Suppressor macrophage treated with lipopolysaccharide for 4 hours (primary cell): ENCODE results near the gene NFATC3.

Experiments used
- DNase-seq: peaks from one replicate; pipeline ENCODE4 v3.0.0-alpha.2; 2020

Gene NFATC3

GRCh38 chr16:68233835-68234187 lies 148.6 kb downstream of the NFATC3 start:
- no peak for DNase-seq

DNA sequence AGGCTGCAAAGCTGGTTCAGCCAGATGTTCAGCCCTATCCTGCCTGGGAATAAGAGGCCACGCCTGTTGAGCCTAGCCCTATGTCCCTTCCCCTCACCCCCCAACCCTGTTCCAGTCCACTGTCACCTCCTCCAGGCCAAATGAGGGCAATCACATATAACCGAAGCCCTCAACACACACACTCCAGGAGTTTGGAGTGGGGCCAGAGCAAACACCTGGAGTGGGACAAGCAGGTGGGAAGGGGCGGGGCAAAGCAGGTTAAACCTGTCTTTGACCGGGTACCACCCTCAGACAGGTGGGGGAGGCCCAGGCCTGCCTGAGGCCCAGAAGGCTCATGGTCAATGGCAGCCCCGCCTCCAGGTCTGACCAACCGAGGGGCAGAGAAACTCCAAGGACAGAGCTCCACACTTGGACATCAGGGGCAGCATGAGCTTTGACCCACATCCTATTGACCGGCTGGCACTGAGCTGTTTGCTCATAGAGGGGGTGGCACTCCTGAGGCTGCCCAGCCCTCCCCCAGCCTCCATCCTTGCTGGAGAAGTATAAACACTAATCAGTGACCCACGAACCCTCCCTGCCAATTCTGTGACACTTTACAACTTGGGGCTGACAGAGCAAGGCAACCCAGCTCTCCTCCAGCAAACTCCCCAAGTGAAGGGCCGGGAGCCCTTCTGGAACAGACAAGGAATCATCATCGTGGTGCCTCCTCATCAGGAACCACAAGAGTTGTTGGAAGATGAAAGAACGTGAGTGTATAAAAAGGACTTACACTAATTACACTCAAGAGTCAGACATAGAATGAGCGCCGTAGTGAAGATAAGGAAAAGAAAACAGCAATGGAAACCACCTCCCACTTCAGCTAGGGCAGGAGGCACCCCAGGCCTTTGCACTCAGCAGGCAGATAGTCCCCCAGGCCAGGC lies 149.3 kb downstream of the NFATC3 start:
- DNase-seq: no peak

DNA sequence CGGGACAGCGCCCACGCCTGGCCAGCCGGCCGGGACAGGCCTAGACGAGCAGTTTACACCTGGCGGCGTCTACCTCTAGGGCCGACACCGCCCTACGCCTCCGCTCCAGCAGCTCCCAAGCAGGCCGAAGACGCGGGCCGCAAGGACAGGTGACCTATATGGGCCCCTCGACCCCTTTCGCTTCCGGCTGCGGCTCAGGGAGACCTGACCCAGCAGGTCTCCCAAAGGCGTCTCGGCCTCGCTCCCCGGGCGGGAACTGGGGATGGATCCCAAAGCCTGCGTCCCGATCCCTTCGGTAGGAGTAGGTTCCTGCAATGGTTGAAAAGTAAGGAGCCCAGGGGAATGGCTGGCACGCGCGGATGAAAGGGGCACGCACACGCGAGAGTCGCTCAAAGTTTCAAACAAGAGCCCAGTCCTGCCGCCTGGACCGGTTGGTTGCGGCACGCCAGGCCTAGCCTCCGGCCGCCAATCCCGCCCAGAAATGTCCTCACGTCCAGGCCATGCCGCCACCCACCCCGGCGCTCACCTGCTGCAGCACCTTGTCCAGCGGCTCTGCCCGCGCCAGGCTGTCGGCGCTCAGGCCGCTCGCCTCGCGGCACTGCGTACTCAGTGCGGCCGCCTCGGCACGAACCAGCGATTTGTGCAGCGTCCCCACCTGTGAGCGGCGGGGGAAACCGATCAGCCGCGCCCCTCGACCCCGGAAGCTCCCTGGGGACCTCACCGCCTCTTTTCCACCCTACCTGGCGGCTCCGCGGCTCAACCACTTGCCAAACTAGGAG lies 150.1 kb downstream of the NFATC3 start:
- DNase-seq: no peak

DNA sequence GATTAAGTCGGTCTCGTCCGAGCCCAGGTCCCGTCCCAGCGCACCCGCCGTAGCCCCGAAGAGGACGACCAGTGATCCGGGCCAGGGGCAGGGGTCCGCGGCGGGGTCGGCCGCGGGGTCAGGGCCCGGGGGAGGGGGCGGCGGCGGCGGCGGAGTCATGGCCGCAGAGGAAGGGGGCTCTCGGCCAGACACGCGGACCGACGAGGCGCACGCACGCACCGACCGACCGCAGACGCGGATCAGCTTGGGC lies 150.6 kb downstream of the NFATC3 start, which contains the start of gene ESRP2:
Gene ESRP2 (minus strand): TSS at position 241 of the 250 bp plus-strand sequence. CDS start 82 bp downstream, at position 159.
- DNase-seq: no peak

DNA sequence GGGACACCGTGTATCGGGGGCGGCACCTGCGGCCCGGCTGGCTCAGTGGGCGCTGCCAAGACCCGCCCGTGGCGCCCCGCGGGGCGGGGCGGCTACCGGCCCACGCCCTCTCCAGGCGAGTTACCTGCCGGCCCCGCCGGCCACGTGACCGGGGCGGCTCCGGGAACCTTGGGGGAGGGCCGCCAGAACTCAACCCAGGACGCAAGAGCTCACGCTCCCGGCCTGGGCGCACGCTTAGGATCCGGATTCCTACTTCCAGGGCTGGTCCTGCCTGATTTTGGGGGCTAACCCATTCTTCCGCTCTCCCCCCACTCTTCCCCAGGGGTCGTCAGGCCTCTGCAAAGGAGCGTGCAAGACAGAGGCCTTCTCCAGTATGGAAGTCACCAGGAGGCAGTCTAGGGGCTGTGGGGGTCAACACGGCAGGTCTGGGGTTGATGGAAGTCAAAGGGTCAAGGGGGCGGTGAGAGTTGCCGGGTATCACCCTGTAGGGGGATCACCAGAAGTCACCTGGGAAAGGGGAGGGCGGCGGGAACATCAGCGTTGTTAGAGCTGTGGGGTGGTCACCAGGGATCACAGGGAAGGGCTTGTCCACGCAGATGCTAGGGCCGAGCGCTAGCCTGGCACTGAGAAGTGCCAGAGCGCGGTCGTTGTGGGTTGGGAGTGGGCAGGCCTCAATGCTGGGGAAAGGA lies 151.1 kb downstream of the NFATC3 start:
- no peak for DNase-seq

DNA sequence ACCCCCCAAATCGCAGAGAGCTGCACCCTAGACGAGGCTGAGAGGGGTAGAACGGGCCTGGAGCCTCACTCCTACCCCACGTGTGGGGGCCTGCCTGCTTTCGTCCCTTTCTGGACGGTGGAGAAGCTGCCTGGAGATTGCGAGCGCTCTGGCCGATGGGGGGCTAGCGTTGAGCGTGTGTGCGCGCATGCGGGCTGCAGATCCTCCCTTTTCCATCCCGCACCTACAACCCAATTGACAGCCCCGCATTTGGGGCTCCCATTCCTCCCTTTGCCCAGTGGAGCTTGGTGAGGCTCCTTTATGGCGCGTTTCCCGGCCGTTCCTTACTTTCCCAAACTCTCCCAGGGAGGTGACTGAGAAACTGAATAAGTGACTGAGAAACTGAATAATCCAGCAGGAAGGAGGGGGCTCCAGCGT lies 151.7 kb downstream of the NFATC3 start:
- no peak for DNase-seq

GRCh38 chr16:68237243-68238028 lies 152.3 kb downstream of the NFATC3 start:
- peak; percentile 98 for DNase-seq

- DNase-seq: no peak
These were observed 152.8 kb downstream of the NFATC3 start for GRCh38 chr16:68238029-68238345.

DNA sequence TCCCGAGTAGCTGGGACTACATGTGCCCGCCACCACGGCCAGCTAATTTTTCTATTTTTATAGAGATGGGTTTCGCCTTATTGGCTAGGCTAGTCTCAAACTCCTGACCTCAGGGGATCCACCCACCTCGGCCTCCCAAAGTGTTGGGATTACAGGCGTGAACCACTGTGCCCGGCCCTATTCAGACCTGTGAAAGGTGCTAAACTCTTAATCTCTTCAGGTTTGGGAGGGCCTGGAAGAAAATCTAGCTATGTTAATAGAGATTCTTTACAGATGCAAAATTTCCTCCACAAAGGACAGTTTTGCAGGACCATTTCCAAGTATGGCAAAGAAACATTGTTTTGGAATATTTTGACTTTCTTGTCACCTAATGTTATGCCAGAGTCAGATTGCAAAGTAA lies 156.9 kb downstream of the NFATC3 start:
- no peak for DNase-seq

- no peak for DNase-seq
These were observed 158.0 kb downstream of the NFATC3 start for GRCh38 chr16:68242926-68243858.

DNA sequence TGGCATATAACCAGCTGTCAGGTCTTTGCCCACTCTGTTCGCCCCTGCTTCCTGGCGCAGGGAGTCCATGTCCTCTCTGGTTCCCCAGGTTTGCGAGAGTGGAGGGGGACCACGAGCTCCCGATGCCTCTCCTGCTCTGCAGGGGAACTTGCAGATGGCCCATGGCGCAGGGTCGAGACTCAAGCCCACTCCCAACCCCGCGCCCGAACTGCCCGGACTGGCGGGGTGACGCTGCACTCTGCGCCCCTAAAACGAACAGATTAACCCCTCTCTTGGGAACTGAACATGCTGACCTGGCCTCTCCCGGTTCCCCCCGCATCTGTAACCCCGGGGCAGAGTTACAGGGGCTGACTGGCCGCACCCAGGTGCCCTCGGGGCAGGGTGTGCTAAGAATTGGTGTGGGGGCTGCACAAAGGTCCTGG lies 159.3 kb downstream of the NFATC3 start:
- DNase-seq: no peak

GRCh38 chr16:68244903-68245853 lies 160.0 kb downstream of the NFATC3 start, which contains the start of gene PLA2G15:
Gene PLA2G15, plus strand, starts transcription at chr16:68245373. Its CDS starts 54 bp downstream, at chr16:68245427.
- peak; percentile 96 for DNase-seq

- DNase-seq: no peak
These were observed 161.0 kb downstream of the NFATC3 start for GRCh38 chr16:68246121-68246520.

DNA sequence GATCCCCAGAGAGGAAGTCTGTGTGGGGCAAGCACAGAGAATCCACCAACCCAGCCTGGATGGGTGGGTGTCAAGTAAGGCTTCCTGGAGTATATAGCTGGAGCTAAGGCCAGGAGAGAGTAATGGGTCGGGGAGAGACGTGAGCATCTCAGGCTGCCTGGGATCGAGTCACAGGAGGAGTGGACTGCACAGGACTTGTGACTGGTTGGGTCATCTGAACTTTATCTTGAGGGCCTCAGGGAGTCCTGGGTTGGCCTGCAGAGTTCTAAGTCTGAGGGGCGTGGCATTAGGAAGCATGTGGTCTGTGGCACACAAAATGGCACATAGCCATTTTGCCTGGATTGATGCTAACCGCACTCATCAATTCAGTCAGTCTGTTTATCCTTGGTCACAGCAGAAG lies 161.5 kb downstream of the NFATC3 start:
- peak; percentile 59 for DNase-seq

DNA sequence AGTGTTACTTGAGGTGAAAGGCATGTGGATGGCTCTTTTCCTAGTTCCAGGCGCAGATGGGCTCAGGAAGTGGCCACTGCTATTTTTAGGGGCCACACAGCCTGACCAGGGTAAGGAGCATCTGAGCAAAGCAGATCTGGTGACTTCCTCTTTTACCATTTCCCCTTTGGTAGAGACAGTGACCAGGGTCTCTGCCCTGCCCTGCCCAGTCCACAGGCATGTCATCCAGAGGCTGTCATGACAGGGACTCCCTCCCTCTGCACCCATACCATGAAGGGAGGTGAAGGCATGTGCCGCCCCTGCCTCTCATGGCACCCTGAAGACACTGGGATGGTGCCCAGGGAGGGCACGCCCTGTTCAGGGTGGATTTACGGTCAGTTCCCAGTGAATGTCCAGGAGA lies 162.2 kb downstream of the NFATC3 start:
- peak; percentile 72 for DNase-seq

DNA sequence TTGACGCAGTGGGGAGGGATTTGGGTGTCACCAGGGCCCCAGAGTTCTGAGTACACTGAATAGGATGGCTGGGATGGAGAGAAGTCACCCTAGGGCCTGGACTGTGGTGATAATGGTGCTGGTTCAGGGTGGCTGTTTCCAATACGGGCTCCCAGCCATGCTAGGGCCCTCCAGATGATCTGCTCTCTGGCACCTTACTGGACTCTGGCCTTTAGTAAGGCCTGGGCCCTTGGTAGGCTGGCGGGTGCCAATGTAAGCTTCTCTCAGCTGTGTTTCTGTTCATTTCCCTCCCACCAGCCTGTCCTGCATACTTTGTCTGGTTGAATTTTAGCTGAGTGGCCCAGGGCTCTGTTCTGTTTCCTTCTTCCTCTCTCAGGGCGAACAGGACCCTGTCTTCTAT lies 162.8 kb downstream of the NFATC3 start:
- DNase-seq: no peak

DNA sequence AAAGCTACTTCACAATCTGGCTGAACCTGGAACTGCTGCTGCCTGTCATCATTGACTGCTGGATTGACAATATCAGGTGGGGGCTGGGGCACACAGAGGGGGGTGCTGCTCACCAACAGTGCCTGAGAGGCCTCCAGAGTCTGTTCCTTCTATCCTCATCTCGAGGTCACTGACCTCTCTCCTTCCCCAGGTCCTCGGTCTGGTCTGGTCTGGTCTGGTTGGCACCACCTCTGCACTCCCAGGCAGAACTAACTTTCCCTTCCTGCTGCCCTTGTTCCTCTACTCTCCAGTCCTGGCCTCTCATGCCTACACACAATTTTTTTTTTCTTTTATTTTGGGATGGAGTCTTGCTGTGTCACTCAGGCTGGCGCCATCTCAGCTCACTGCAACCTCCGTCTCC lies 164.2 kb downstream of the NFATC3 start:
- no peak for DNase-seq

GRCh38 chr16:68250951-68251350 lies 165.8 kb downstream of the NFATC3 start:
- DNase-seq: no peak

DNA sequence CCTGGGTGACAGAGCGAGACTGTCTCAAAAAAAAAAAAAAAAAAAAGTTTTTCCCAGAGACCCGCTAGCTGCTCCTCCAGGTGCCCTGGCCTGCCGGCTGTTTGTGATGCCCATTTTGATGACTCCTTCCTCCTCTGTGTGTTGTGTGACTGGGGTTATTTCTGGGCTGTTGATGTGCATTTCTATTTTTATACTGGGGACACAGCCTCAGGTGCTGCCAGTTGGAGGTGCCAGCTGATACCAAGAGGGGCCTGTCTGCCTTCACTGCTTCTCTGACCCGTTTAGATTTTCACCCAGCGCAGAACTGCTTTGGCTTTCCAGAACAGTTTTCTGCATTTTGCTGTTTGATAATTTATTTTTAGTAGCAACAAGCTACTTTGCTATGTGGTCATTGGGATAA lies 166.7 kb downstream of the NFATC3 start:
- DNase-seq: no peak

GRCh38 chr16:68252383-68252782 lies 167.2 kb downstream of the NFATC3 start:
- no peak for DNase-seq

GRCh38 chr16:68253721-68254120 lies 168.6 kb downstream of the NFATC3 start:
- DNase-seq: no peak
